Mononuclear cell (primary cell): ENCODE data around the gene SLC6A3. TPM values are rescaled to one million over a fixed set of nuclear protein-coding genes. Genes with fewer than 3 reads are reported as not detected.
"Not testable (repeated sequence)": the region's sequence is repeated elsewhere in the genome, so short reads cannot be mapped to it uniquely, and the experiment has no call there.

ENCODE experiments used
- H3K27me3 ChIP-seq: 2 replicates; pipeline ENCODE4 v1.6.0; 2011; ENCODE audit warnings: low read length, control low read depth; ENCODE audit not compliant: insufficient read depth
- H3K4me1 ChIP-seq: 2 replicates; pipeline ENCODE4 v1.5.1; 2011; ENCODE audit warnings: mild to moderate bottlenecking, low read length, control low read depth; ENCODE audit not compliant: insufficient read depth
- H3K4me3 ChIP-seq: 2 replicates; pipeline ENCODE4 v1.5.1; 2011; ENCODE audit warnings: mild to moderate bottlenecking, low read length, moderate library complexity
- H3K9me3 ChIP-seq: 2 replicates; pipeline ENCODE4 v1.5.1; 2011; ENCODE audit warnings: low read depth, mild to moderate bottlenecking, control low read depth, low read length
- total RNA-seq: library from RNA; depleted of rRNA; stranded (reverse); fragments of >200 nt; gene quantifications from one replicate; pipeline ENCODE4 v1.2.3, GENCODE V29; 2012

Gene SLC6A3
- total RNA-seq, 1 donor: not detected

DNA sequence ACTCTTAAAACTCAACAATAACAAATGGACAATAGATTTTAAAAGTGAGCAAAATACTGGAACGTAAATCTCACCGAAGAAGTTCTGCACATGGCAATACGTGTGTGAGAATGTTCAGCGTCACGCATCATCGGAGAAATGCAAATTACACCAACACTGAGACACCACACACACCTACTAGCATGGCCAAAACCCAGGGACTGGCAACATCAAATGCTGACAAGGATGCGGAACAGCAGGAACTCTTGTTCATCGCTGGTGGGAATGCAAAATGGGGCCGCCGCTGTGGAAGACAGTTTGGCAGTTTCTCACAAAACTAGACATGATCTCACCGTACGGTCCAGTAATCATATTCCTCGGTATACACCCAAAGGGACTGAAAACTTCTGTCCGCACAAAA, 78.7 kb downstream of the SLC6A3 start:
- Histone ChIP-seq H3K4me1 (peaks cover 7% of the 10 kb centered on the region), H3K9me3 (no peaks in the 10 kb centered on the region), H3K27me3 (no peaks in the 10 kb centered on the region), H3K4me3 (no peak overlapping the region)

DNA sequence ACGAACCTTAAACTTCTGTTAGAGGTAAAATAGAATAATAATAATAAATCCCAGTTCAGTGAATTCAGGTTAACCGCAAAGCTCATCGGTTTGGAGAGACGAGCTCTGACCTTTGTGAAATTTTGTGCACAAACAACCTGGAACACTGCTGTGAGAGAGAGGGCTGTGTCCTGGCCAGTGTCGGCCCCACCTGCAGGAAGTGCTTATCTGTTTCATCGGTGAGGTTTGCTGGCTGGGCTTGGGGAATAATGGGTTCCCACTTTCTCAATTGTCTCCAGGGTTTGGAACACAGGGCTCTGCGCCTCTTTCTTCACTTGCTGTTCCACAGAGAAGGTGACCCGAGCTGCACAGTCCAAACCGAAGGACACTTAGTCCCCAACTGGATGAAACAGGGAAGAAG, 81.0 kb downstream of the SLC6A3 start:
- peaks cover 7% of the 10 kb centered on the region for H3K4me1 ChIP-seq
- no peak overlapping the region for H3K4me3 ChIP-seq
- H3K27me3 ChIP-seq: no peaks in the 10 kb centered on the region
- no peaks in the 10 kb centered on the region for H3K9me3 ChIP-seq

DNA sequence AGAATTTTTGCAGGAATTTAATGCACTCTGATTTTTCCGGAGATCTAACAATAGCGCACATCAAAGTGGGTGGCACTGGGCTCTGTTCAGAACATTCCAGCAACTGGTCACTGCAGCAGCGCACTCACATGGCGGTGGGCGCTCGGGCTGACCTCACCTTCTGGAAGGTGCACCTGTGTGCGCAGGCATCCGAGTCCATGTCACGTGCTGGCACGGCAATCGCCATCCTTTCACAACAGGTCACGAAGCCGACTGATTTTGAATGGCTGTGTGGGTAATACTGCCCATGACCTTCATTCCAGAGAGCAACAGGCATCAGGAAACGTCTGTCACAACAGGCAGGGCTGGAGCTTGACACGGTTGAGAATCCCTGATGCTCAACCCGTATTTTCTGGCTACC, 81.7 kb downstream of the SLC6A3 start:
- Histone ChIP-seq H3K27me3 (no peaks in the 10 kb centered on the region), H3K9me3 (no peaks in the 10 kb centered on the region), H3K4me3 (no peak overlapping the region), H3K4me1 (peaks cover 7% of the 10 kb centered on the region)

DNA sequence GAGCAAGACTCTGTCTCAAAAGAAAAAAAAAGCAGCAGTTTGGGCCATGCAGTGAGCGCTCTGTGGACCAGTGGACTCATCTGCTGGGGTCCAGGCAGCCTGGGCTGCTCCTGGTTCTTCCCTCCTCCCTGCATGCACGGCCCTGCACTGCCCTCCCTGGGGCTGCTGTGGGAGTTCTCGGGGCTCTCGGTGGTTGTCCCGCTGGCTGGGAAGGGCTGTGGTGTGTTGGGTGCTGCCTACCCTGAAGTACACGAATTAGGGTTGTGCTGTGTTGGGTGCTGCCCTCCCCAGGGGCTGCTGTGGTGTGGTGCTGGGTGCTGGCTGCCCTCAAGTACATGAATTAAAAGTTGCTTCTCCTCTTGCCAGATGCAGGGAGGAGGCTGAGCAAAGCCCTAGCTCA, 82.1 kb downstream of the SLC6A3 start:
- Histone ChIP-seq H3K4me1 (peaks cover 7% of the 10 kb centered on the region), H3K9me3 (no peaks in the 10 kb centered on the region)

DNA sequence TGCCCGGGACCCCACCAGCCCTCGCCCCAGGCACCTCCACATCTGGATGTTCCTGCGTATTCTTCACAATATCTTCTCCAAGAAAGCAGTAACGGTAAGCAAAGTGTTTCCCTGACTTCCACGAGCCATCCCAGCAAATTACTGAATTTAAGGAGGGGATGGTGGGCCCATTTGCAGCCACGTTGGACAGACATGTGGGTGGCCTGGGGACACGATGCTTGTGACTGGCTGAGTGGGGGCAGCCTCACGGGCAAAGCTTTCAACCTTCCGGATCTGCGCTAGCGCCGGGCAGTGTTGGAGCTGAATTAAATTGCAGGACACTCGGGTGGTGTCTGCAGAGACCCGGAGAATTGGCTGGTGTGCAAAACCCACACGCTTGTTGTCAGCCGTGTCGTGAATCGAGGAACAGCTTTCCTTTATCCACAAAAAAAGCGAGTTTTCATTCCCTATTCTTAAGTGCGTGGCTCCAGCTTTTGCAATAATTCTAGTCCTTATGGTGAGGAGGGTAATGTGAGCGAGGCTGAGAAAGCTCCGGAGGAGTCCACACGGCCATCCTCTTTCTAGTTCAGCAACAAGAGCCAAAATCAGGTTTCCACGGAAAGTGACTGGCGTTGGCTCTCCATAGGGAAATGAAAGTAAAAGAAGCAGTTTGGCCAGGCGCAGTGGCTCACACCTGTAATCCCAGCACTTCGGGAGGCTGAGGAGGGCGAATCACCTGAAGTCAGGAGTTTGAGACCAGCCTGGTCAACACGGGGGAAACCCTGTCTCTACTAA, 82.8 kb downstream of the SLC6A3 start:
- no peak overlapping the region for H3K4me3 ChIP-seq
- H3K27me3 ChIP-seq: no peaks in the 10 kb centered on the region
- no peaks in the 10 kb centered on the region for H3K9me3 ChIP-seq
- peaks cover 7% of the 10 kb centered on the region for H3K4me1 ChIP-seq

More for the DNA sequence above, 82.1 kb downstream of the SLC6A3 start:
- Histone ChIP-seq H3K4me3 (no peak overlapping the region), H3K27me3 (no peaks in the 10 kb centered on the region)

DNA sequence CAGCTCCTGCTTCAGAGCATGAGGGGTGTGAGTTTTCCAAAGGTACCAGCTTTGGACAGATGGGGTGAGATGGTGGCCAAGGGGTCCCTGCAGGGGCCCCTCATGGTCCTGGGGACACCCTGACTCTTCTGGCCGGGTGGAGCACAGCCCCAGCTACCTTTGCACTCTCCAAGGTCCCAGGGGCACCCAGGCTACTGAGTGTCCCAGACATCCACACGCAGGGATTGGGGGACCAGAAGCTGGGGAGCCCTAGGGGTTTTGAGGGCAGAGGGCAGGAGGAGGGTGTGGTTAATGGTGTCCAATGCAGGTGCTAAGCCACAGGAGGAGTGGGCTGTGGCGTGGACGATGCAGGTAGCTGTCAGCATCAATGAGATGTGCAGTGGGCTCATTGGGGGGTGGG, 84.4 kb downstream of the SLC6A3 start:
- Histone ChIP-seq H3K9me3 (no peaks in the 10 kb centered on the region), H3K4me1 (no peaks in the 10 kb centered on the region), H3K27me3 (no peaks in the 10 kb centered on the region), H3K4me3 (no peak overlapping the region)

DNA sequence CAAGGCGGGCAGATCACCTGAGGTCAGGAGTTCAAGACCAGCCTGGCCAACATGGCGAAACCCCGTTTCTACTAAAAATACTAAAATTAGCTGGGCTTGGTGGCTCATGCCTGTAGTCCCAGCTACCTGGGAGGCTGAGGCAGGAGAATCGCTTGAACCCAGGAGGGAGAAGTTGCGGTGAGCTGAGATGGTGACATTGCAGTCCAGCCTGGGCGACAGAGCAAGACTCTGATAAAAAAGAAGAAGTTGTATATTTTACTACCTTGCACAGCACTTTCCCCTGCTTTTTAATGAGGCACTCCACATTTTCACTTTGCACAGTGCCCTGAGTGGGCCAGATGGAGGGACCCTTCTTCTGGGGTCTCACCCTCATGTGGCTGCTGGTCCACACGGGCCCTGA, 84.9 kb downstream of the SLC6A3 start:
- not testable (repeated sequence) for H3K9me3 ChIP-seq, H3K27me3 ChIP-seq, H3K4me1 ChIP-seq, H3K4me3 ChIP-seq

DNA sequence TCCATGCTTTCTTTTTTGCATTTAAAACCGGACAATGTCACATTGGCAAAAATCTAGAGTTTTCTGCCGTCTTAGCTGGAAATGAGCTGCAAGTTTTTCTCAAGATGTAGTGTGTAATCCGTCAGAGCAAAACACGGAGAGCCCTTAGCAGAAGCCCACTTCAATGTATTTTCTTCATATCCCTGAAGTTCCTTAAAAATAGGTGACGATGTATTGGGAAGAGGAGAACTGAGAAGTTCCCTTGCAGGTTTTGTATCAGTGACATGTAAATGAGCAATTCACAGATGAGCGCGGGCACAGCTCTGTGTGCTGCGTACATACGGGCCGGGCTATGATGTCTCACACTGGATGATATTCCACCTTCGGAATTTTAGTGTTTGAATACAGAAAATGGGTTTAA, 85.5 kb downstream of the SLC6A3 start:
- H3K4me3 ChIP-seq: no peak overlapping the region
- H3K27me3 ChIP-seq: no peaks in the 10 kb centered on the region
- H3K9me3 ChIP-seq: no peaks in the 10 kb centered on the region
- no peaks in the 10 kb centered on the region for H3K4me1 ChIP-seq

DNA sequence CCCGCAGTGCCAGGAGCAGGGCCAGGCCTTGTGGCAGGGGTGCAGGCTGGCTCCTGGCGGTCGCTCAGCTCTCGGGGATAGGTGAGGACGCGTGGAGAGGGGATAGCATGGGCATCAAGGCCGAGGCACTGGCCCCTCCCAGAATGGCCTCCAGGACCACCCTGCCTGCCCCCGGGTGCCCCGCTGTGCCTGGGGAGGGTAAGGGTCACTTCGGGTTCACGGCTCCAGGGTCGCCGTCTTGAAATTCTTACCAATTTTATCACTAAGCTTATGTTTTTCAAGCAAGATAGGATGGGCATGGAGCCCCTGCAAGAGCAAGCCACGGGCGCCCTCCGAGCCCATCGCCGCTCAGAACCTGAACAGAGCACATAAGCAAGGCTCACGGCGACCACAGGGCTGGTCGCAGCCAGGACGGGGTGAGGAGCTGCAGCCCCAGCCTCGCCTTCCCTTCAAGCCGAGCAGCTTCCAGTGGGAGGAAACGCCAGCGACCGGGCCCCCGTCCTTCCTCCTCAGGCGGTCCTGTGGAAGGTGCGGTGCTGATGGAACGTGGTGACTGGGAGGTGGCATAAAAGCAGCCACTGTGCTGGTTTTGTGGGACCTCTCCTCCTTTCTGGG, 86.1 kb downstream of the SLC6A3 start:
- Histone ChIP-seq H3K9me3 (no peaks in the 10 kb centered on the region), H3K4me1 (no peaks in the 10 kb centered on the region), H3K4me3 (no peak overlapping the region), H3K27me3 (no peaks in the 10 kb centered on the region)

DNA sequence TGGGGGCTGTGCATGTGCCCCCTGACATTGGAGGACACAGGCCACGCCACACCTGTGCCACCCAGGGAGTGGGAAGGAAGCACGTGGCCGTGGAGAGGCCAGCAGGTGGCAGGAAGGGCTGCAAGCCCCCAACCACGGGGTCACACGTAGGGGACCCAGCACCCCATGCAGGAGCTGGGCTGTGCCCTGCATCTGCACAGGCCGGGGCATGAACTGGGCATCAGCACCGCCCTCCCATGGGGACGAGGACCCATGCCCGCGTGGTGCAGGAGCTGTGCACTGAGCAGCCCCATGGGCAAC, 86.6 kb downstream of the SLC6A3 start:
- H3K9me3 ChIP-seq: no peaks in the 10 kb centered on the region
- no peaks in the 10 kb centered on the region for H3K27me3 ChIP-seq
- no peaks in the 10 kb centered on the region for H3K4me1 ChIP-seq
- H3K4me3 ChIP-seq: no peak overlapping the region

DNA sequence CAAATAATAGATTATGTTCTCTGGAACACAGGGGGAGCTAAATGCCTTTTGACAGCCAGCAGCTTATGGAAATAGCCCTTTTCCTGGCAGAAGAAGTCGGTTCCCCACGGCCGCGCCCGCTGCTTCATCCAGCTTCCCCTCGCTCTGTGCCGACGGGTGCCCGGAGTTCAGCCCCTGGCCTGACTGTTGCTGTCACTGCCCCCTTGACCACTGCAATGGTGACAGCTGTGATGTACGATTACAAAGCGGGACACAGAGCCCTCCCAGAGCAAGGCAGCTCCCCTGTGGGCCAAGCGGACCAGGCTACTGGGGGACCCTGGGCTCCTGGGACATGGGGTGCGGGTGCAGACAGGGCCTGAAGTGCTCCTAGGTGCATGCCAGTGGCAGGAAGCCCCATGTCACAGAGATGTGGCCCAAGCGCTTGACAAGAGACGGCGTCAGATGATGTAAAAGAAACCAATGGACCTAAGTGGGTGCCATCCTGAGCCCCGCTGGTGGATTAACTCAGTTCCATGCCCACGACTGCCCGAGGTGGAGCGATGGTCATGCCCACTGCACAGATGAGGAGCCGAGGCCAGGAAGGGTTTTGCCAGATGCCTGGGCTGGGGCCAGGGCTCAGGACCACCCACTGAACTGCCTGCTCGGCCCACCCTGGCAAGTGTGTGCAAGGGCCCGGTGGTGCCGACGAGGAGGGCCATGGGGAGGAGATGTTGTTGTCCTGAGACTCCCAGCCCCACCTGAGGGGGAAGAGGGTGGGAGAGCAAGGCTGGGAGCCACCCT, 87.1 kb downstream of the SLC6A3 start:
- Histone ChIP-seq H3K9me3 (no peaks in the 10 kb centered on the region), H3K27me3 (no peaks in the 10 kb centered on the region), H3K4me1 (no peaks in the 10 kb centered on the region), H3K4me3 (no peak overlapping the region)

DNA sequence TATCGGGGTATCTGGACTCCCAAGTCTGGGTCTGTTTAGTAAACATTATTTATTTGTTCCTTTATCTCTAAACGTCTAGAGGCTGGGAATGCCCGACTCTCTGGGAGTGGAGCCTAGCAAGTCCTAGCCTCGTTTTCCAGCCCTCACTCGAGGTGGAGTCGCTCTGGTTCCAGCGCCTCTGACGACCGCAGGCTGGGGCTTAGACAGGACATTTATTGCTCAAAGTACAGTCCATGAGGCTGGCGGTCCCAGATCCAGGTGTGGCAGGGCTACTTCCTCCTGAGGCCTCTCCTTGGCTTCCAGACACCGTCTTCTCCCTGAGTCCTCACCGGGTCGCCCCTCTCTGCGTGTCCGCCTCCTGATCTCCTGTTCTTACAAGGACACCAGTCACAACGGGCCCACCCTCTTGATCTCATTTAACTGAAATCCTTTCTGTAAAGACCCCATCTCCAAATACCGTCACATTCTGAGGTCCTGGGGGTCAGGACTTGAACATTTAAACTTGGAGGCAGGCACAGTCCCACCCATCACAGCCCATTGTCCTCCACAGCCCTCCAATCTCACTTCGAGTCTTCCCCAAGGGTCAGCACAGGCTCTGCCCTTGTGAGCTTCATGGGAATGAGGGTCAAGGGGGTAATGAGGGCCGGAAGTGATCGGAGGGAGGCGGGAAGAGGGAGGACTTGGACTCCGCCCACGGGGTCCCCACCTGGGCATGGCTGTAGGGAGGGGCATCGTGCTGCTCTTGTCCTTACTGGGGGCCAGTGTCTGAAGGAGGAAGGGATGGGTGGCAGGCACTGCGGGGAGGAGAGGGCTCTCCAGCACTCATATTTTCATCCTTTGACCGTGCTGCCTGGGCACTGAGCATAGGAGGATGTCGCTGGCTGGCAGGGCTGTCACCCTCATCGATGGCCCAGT, 88.1 kb downstream of the SLC6A3 start:
- Histone ChIP-seq H3K27me3 (no peaks in the 10 kb centered on the region), H3K9me3 (no peaks in the 10 kb centered on the region), H3K4me3 (no peak overlapping the region), H3K4me1 (no peaks in the 10 kb centered on the region)

DNA sequence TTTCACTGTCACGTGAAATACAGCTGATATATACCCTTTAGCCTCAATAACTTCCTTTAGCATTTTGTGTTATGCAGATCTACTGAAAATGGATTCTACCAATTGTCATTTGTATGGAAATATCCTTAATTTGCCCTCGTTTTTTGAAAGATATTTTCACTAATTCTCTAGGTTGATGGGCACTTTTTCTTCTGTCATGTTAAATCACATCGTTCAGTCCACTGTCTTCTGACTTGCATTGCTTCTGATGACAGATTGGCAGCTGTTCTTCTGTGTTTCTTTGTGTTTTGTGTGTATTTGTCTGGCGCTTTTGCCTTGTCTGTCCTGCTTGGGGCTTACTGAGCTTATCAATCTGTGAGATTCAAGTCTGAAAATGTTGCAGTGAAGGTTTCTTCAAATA, 90.7 kb downstream of the SLC6A3 start:
- H3K4me3 ChIP-seq: no peak overlapping the region
- H3K9me3 ChIP-seq: no peaks in the 10 kb centered on the region
- H3K4me1 ChIP-seq: no peaks in the 10 kb centered on the region
- no peaks in the 10 kb centered on the region for H3K27me3 ChIP-seq

DNA sequence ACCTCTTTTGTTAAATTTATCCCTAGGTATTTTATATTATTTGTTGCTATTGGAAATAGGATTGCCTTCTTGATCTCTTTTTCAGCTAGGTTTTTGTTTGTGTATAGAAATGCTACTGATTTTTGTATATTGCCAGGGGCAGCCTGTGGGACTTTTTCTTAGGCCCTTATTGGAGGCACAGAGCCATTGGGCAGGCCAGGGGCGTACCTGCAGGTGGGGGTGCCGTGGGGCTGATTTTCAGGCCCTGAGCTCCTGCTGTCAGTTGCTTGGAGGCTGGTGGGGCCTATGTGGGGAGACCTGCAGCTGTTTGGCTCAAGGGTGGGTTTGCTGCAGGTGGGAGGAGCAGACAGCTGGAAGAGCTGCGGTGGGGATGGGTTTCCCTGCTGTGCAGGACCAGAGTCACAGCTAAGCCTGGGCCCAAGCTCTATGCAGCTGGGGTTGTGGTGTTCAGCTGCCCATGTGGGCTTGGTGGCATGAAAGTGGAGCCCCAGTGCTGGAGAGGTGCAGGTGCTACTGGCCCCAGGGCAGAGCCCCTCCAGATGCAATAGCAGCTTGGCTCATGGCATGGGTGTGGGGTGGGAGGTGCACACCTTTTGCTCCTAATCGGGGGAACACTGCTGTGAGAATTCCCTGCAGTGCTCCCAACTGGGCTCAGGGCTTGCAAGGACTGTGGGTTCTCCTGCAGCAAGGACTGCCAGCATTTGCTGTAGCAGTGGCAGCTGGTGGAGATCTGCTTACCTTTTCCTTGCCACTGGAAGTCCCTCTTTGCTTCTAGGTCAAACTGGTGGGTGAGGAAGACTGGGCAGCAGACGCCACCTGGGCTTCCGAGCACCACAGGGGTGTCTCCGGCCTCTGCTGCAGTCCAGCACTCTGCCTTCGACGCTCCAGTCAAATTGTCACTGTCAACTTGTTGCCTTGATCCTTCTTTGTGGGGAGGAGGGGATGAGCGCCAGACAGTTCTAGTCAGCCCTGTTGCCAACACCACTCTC, 92.7 kb downstream of the SLC6A3 start:
- Histone ChIP-seq H3K27me3 (no peaks in the 10 kb centered on the region), H3K4me1 (no peaks in the 10 kb centered on the region), H3K9me3 (no peaks in the 10 kb centered on the region), H3K4me3 (no peak overlapping the region)
